GM21515 (cell line): Measurements from ENCODE around the gene SMAD7.

ENCODE experiments used
- ATAC-seq: cut with Tn5 transposase; IDR thresholded peaks from one replicate; pipeline ENCODE4 v1.9.1; 2021; ENCODE audit not compliant: unreplicated experiment

SMAD7 gene

GRCh38 chr18:48987821-48988220 is 37.1 kb upstream of the SMAD7 start:
- ATAC-seq, result no peak

GRCh38 chr18:48986851-48987761 is 36.3 kb upstream of the SMAD7 start:
- ATAC-seq, result no peak

GRCh38 chr18:48985161-48985560 is 34.4 kb upstream of the SMAD7 start:
- ATAC-seq, result no peak

GRCh38 chr18:48983793-48984437 is 33.1 kb upstream of the SMAD7 start:
- ATAC-seq, result no peak

- no peak for ATAC-seq
These were observed 31.5 kb upstream of the SMAD7 start for GRCh38 chr18:48982266-48982665.

- no peak for ATAC-seq
These were observed 29.5 kb upstream of the SMAD7 start for GRCh38 chr18:48979944-48980890.

- no peak for ATAC-seq
These were observed 27.1 kb upstream of the SMAD7 start for GRCh38 chr18:48977914-48978313.

- ATAC-seq, result peak; percentile 62
These were observed 25.3 kb upstream of the SMAD7 start for GRCh38 chr18:48975817-48976649.

- ATAC-seq, result no peak
These were observed 24.5 kb upstream of the SMAD7 start for GRCh38 chr18:48975120-48975816.

GRCh38 chr18:48974304-48975119 is 23.7 kb upstream of the SMAD7 start:
- no peak for ATAC-seq

- no peak for ATAC-seq
These were observed 23.0 kb upstream of the SMAD7 start for GRCh38 chr18:48973731-48974130.

- no peak for ATAC-seq
These were observed 17.8 kb upstream of the SMAD7 start for GRCh38 chr18:48968412-48969215.

GRCh38 chr18:48967545-48967944 is 16.8 kb upstream of the SMAD7 start:
- no peak for ATAC-seq

- no peak for ATAC-seq
These were observed 15.8 kb upstream of the SMAD7 start for GRCh38 chr18:48966523-48966922.

- no peak for ATAC-seq
These were observed 13.1 kb upstream of the SMAD7 start for GRCh38 chr18:48963586-48964470.

- ATAC-seq, result no peak
These were observed 12.3 kb upstream of the SMAD7 start for GRCh38 chr18:48962994-48963561.
